GM12872 (cell line): ENCODE measurements around the gene SPSB1.

Experiments used
- TF ChIP-seq, protein P1 (sequence below): IDR thresholded peaks from 3 replicates; pipeline ENCODE4 v1.5.1; 2011; ENCODE audit warnings: low read depth, mild to moderate bottlenecking, low read length, moderate library complexity; ENCODE audit not compliant: insufficient read depth

SPSB1 gene

DNA sequence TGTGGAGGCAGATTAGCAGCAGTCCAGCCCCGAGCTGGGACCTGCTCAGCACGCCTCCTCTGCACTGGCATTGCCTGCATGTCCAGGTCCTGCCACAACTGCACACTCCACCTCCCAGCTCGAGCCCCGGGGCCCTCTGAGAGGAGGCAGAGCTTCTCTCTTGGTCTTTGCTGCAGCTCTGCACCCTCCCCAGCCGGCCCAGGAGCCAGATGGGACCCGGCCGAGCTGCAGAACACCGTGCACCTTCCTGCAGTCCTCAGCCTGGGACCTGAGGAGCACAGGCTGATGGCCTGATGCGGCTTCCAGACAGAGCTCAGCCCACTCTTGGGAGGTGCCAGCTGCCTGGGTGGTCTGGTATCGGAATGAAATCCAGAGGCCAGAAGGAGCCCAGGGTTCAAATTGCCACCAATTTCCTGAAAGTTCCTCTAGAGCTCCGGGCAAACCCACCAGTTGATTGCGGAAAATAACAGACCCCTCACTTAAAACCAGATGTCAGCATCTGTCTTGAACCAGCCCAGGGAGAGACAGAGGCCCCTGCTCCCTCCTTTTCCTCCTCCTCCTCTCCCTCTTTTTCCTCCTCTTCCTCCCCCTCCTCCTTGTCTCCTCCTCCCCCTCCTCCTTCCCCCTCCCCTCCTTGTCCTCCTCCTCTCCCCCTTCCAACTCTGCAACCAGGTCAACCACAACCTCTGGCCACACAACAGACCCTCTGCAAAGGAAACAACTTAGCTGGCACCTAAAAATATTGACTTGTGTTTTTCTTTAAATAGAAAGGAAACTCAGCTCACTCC lies 10.6 kb upstream of the SPSB1 start:
- TF ChIP-seq, protein P1, sequence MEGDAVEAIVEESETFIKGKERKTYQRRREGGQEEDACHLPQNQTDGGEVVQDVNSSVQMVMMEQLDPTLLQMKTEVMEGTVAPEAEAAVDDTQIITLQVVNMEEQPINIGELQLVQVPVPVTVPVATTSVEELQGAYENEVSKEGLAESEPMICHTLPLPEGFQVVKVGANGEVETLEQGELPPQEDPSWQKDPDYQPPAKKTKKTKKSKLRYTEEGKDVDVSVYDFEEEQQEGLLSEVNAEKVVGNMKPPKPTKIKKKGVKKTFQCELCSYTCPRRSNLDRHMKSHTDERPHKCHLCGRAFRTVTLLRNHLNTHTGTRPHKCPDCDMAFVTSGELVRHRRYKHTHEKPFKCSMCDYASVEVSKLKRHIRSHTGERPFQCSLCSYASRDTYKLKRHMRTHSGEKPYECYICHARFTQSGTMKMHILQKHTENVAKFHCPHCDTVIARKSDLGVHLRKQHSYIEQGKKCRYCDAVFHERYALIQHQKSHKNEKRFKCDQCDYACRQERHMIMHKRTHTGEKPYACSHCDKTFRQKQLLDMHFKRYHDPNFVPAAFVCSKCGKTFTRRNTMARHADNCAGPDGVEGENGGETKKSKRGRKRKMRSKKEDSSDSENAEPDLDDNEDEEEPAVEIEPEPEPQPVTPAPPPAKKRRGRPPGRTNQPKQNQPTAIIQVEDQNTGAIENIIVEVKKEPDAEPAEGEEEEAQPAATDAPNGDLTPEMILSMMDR: no peak

DNA sequence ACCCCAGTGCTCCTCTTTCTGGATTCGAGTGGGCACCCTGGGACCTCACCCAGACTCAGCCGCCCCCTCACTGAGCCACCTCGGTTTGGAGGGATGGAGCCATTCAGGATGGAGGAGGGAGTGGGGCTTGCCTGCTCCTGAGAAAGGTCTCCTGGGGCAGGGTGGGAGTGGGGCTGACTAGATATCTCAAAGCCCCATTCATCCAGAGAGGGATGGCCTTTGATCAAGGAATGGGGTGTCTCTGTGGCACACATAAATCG lies 10.1 kb upstream of the SPSB1 start:
- TF ChIP-seq, protein P1: no peak

DNA sequence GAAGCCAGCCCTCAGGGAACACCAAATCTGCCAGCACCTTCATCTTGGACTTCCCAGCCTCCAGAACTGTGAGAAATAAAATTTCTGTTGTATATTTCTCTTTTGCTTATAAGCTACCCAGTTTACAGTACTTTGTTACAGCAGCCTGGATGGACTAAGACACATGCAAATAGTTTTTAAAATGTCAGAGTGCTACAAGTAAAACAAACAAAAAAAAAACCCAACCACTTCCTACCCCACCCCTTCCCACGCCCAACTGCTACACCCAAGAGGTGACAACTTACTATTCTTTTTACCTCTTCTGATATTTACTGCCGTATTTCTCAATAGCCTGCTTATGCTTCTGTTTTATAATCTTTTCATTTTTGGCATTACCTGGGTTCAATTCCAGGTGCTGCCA lies 8.6 kb upstream of the SPSB1 start:
- TF ChIP-seq, protein P1: no peak

DNA sequence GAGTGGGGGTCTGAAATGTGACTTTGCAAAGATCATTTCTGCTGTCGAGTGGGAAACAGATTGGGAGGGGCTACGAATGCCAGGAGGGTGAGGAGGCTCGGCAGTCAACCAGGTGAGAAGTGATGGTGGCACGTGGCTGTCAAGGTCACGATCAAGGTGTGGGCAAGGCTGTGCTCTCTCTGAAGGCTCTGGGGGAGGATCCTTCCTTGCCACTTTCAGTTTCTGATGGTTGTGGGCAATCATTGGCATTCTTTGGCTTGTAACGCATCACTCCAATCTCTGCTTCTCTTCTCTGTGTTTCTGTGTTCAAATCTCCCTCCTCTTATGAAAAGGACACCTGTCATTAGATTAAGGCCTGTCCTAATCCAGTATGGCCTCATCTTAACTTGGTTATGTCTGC lies 6.1 kb upstream of the SPSB1 start:
- TF ChIP-seq, protein P1: no peak

DNA sequence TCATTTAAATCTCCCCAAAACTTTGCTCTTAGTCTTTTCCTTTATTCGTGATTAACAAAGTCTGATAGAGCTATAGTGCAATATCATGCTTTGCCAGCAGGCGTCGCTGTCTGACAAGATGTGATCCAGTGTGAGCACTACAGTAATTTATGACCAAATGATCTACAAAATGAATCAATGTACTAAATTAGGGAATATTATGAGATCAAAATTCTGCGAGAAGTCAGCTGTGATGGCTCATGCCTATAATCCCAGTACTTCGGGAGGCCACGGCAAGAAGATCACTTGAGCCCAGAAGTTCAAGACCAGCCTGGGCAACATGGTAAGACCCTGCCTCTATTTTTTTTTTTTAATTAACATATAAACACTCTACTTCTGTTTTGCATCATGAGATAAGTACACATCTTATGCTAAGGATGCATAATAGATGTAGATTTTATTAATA lies 3.6 kb upstream of the SPSB1 start:
- TF ChIP-seq, protein P1: peak; percentile 87

DNA sequence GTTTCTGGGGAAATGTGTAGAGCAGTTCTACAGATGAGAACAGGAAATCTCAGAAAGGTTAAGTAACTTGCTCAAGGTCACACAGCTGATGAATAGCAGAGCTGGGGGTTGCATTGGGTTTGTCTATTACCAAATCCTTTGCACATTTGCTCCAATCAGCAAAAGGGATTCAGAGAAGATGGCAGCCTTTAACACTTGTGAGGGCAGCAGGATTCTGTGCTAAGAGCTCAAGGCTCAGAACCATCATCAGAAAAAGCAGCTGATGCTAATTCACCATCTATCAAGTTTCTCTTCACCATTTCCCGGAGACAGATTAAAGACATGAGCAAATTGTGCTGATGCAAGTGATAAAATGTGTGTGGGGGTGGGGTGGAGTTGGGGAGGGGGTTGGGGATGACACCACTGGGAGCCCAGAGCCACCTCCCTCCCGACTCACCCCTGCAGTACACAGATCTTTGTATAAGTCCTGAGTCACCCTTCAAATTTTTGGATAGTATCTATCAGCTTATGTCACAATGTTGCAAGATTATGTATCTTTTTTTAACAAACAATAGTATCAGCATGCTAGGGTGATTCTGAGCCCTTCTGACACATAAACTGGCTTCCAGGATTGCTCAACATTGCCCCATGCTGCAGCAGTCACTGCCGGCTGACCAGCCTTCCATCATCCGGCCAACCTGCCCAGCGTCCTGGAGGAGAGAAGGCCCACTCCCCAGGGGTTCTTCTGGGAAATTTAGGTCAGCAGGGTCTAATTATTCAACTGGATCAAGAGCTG lies 2.8 kb upstream of the SPSB1 start:
- TF ChIP-seq, protein P1: no peak

DNA sequence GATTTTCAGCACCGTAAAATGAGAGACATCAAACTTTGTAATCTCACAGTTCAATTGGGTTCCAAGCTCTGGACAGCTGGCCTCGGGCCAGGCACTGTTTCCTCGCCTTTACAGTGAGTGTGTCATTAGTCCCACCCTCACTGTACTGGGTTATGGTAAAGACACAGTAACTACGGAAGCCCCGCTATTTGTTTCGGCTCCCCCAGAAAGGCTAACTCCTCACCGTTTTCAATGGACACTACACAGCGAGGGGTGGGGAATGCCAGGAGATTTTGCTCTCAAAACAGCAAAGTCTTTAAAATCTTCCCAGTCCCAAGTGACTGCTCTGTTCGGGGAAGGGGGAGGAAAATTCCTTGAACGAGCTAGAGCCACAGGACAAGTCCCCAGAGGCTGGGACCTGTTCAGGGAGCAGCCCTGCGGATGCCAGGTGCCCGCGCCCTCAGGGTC lies 757 bp upstream of the SPSB1 start:
- TF ChIP-seq, protein P1: no peak
